DMS79 treated with DMSO at 0.1 percent for 48 hours (cell line): ENCODE measurements around the gene TC2N.
"Not testable (repeated sequence)": the region's sequence is repeated elsewhere in the genome, so short reads cannot be mapped to it uniquely, and the experiment has no call there.

Experiments
- DNase-seq: peaks from one replicate; lab custom pipeline; 2025; lab: John Stamatoyannopoulos, UW

The TC2N gene

DNA sequence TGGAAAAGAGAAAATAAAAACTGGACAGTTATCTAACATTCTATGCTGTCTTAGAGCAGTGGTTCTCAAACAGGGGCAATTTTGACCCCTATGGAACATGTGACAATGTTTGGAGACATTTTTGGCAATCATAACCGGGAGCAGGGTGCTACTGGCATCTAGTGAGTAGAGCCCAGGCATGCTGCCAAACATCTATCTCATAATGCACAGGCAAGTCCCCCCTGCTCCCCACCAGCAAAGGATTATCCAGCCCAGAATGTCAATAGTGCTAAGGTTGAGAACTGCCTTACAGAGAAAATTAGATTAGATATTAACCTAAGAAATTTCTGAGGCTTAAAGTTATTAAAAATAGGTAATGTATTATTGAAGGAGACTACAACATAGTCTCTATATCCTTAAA is 112.5 kb downstream of the TC2N start:
- DNase-seq: no peak

DNA sequence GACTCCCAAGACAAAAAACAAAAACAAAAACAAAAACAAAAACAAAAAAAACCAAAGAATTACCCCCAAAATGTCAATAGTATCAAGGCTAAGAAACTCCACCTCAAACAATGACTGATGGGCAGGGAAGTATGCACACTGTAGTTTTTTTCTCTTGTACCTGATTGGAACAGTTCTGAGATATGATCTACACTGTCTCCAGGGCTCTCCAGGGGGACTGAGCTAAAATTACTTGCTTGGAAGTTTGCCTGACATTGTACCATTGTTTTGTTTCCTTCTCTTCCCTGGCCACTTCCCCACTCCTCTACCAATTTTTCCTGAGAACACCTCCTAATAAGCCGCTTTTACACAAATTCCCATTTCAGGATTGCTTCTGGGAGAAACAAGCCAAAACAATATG is 113.2 kb downstream of the TC2N start:
- DNase-seq: no peak

DNA sequence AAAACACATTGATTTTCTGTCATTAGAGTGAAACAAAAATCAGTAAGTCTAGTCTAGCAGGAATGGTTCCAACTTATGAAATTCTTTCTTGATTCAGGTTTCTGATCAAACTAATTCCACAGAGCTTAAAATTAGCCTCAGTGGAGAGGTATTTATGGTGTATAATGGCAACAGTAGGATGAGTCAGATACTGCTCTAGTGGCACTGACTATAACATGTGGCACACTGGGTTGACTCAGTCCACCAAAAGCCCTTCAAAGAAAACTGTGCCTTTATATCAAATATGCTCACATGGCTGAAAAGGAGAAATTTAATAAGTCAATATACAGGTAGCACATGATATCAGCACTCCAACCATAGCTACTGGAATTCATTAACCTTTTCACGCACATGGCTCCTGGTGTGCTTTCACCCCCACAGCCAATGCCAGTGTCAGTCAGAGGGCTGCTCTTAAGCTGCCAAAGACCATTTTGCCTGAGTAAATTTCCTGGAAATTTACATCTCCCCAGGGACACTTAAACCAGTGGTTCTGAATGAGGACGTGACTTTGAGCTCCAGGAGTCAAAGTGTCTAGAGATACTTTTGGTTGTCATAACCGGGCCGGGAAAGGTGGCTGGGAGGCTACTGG is 113.7 kb downstream of the TC2N start:
- peak; percentile 31 for DNase-seq

DNA sequence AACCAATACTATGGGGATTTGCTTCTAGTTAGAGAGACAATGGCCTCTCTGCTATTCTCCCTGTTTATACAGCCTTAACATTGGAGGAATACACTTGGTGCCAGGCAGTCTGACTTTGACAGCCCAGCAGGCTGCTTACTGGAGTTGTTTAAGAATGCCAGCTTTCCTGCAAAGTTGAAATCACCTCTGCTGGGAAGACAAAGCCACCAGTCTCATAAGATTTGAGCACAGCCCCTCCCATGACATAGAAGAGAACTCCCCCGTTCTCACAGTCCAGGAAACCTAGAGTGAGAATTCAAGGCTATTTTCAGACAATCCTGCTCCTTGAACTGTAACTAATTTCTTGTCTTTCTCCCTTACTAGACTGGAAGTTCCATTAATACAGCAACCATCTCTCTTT is 114.4 kb downstream of the TC2N start:
- no peak for DNase-seq

DNA sequence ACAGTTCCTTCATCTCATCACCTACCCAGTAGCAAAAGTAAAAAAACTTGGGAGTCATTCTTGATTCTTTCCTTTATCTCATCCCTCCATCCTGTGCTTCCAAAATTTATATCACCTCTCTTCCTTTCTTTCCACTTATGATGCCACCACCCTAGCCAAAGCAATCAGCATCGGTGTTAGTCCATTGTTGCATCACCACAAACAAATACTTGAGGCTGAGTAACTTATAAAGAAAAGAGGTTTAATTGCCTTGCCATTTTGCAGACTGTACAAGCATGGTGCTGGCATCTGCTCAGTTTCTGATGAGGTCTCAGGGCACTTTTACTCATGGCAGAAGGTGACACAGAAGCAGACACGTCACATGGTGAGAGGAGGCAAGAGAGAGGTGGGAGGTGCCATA is 115.6 kb downstream of the TC2N start:
- DNase-seq: no peak

DNA sequence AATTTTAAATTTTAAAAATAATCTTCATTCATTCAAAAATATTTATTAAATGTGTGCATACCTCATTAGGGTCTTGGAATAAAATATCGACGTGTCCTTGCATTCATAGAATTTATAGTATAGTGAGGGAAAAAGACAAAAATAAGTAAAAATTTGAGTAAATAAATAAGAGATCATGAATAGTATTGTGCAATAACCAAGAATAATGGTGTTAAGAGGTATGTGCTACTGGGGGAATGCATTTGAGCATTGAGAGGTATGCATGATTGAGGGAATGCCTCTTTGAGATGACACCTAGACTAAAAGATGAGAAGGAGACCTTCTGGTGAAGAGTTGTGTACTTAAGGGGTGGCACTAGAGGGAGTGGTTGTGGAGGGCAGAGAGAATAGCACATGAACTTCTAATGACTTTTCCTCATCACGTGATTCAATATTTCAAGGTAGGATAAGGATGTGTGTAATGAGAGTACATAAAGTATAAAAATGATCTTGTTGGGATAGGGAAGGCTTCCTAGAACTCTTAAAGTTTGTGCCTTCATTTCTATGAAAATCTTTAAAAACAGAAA is 116.6 kb downstream of the TC2N start:
- DNase-seq: no peak

DNA sequence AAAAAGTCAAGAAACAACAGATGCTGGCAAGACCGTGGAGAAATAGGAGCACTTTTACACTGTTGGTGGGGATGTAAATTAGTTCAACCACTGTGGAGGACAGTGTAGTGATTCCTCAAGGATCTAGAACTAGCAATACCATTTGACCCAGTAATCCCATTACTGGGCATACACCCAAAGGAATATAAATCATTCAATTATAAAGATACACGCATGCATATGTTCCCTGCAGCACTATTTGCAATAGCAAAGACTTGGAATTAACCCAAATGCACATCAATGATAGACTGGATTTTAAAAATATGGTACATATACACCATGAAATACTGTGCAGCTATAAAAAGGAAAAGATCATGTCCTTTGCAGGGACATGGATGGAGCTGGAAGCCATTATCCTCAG is 117.5 kb downstream of the TC2N start:
- no peak for DNase-seq

DNA sequence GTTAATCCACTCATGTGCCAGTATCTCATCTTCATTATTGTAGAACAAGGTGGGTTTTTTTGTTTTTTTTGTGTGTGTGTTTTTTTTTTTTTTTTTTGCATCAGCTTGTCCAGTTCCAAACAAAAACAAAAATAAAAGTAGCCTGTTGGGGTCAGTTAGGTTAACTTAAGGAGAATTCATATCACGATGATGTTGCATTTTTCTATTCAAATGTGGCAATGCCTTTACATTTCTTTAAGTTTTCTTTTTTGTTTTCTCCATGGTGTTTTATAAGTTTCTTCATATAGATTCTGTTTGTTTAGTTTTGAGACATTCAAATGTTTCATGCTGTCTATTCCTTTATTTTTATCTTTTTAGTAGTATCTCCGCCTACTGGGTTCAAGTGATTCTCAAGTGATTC is 119.3 kb downstream of the TC2N start:
- DNase-seq: no peak

DNA sequence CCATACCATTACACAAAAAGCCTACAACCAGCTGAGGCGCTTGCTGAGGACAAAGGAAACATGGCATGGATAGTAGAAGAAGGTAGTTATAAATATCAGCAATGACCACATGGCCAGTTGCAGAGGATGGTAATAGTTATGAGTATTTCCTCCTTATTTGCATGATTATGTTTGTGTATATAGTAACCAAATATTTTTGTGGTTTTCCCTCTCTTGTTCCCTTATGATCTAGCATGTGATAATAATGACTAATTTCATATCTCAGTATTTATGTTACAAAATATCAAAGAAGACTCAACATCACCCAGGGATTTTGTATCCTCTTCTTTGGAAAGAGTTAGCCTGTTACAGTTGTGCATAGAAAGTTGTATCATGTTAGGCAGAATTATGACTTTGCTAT is 122.0 kb downstream of the TC2N start:
- no peak for DNase-seq

DNA sequence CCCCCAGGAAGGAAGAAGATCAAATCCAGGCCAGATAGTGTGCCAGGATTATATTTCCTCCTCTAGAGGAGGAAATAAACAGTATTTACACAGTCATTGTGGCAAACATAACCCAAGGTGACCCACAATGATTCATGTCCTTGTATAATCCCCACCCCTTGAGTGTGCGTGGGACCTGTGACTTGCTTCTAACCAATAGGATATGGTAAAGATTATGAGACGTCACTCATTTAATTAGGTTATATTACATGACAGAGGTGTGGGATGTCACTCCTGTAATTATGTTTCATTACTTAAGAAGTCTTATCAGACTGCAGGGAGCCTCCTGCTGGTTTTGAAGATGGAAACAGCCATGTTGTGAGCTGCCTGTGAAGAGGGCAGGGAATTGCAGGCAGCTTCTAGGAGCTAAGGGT is 123.3 kb downstream of the TC2N start:
- no peak for DNase-seq

DNA sequence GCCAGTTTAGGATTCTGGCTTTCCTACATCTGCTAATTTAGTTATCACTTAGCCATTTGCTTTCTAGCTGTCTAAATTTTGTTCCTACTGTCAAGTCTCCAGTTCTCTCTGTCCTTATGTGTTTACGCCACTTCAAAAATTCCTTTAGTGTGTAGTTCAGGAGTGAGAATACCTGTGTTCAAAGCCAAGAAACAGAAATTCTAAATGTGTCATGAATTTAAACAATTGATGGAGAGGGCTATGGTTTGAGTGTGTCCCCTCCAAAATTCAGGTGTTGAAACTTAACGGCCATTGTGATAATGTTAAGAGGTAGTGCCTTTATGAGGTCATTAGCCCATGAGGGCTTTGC is 124.1 kb downstream of the TC2N start:
- no peak for DNase-seq

DNA sequence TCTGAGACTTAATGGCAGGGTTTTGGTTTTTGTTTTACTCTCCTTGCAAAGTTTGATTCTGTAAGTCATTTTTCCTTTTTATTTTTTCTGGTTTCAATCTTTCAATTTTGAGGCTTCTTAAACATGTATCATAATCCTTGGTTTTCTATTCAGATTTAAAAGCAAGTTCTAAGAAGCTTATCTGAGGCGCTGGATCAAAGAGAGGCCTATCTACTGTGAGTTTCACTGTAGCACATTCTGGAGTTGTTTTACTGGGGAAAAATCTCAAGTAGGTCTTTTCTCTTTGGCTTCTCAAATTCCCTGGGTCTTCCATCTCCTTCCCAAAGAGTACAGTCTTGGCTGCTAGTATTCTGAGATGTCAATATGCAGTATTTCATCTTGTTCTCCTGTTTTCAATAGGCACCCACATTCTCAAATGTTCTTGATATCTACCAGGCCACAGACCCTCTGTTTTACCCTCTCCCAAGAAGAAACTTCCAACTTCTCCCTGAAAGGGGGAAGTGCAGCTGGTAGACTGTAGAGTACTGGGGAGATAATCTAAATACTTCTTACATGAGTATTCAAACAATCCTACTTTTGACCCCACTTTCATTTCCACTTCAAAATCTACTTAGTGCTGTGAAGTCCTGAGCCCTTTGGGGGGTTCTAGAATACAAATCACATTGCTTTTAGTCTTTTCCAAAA is 124.6 kb downstream of the TC2N start:
- DNase-seq: no peak

DNA sequence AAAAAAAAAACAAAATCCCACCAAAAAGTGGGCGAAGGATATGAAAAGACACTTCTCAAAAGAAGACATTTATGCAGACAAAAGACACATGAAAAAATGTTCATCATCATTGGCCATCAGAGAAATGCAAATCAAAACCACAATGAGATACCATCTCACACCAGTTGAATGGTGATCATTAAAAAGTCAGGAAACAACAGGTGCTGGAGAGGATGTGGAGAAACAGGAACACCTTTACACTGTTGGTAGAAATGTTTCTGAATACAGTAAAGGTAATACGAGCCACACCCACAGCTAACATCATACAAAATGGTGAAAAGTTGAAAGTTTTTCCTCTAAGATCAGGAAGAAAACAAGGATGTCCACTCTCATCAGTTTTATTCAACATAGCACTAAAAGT is 127.5 kb downstream of the TC2N start:
- not testable (repeated sequence) for DNase-seq

DNA sequence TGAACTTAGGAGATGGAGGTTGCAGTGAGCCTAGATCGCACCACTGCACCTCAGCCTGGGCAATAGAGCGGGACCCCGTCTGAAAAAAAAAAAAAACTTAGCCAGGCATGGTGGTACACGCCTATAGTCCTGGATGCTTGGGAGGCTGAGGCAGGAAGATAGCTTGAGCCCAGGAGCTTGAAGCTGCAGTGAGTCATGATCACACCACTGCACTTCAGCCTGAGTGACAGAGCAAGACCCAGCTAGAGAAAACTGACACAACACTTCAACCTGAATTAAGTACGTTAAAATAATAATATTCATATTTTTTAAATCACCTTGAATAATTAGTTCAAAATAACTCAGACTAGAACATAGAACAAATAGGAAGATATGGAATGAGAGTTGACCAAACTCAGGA is 129.7 kb downstream of the TC2N start:
- DNase-seq: no peak

DNA sequence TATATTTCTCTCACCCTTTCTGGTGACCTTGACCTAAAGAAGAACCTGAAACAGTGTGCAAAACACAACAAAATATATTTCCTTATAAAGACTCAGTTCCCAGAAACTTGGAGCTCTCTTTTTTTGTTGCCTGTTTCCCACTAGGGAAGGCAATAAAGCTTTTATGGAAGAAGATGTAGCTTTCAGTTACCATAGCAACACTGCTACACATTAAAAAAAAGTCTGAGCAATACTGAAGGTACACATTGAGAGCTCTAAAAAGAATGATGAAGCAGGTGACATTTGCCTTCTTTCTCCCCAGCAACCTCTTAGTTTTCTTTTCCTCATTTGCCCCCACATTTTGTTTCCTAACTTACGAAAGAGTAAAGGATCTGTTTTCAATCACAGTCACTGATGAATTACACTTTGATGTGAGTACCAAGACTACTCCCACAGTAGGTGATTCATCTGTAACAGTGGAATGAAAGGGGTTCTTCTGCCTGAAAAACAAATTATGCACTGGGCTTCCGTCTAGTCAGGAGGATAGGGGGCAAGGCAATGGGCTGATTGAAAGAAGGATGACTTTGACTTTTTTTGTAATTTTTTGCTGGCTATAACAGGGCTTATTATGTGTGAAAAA is 134.4 kb downstream of the TC2N start:
- no peak for DNase-seq

DNA sequence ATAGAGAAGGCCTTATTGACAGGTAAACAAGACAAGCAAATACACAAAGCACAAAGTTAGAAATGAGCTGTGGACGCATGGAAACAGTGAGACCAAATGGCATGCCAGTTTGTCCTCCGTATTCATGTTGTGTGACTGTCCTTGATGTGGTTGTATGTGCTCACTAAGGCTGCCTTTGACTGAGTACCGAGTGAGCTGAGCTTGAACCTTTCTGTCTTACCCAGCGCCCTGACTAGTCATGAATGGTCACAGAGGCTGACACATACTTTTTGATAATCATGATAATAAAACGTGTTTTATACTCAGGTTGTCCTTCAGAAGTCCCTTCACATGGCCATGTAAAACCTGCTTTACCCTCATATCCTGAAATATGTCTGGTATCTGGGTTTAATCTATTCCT is 134.9 kb downstream of the TC2N start:
- DNase-seq: no peak

DNA sequence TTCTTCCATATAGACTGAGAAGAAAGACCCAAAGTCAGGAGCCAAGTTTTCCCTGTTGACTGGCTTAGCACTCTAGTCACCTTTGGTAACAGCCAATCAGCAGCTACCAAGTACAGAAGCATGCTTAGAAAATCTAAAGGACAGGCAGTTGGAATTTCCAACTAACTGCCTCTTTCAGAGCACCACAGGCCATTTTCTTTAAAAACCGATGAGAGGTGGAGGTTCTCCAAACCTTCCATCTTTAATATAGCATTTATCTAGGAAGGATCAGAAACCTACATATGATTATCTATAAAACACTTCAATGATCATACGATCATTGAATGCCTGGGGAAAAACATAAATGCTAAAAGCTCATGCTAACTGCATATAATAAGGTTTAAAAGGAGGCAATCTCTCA is 135.3 kb downstream of the TC2N start, which contains the start of gene CATSPERB:
Gene CATSPERB (minus strand): TSS at position 101 of the 400 bp plus-strand sequence. CDS start 2,607 bp downstream, outside the sequence.
- DNase-seq: no peak

DNA sequence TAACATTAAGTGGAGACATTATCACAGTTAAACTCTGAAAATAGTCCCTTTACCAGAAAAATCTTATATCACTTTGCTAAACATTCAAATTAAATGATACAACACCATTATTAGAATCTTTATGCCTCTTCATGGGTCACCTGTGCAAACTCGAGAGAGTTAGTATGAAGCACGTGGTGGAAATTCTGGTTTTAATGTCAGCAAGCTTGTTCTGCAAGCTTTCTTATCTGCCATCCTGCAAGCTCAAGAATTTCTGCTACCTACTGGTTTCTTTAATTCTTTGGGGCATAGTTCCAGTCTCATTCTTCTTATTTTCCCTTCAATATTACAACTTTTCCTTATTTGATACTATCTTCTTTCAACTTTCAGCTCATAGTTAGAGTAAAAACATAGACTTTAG is 136.3 kb downstream of the TC2N start:
- DNase-seq: no peak

DNA sequence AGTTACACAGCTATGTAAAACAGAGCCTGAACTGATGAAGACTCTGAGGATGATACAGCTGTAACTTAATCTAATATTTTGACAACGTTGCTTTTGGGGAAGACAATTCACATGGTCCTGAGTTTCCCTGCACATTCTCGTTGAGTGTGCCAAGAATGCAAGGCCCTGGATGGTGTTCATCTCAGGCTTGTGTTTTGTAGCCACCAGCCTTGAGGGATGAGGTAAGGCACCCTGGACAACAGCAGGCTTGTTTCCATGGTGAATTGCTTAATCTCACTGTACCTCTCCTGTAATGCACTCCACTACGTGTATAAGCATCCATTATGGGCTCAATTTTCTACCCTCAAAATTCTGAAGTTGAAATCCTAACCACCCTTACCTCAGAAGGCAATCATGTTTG is 137.6 kb downstream of the TC2N start:
- DNase-seq: no peak
